Astrocyte of the cerebellum (primary cell): ENCODE results near the gene SPC25.

ENCODE experiments used
- DNase-seq: peaks from one replicate; pipeline ENCODE4 v3.0.0-alpha.2; 2011; ENCODE audit warnings: low read depth
- H3K4me3 ChIP-seq: 2 replicates; pipeline ENCODE4 v1.5.1; 2011; ENCODE audit warnings: mild to moderate bottlenecking, low read depth, low read length, moderate library complexity
- CTCF ChIP-seq: IDR thresholded peaks from 2 replicates; pipeline ENCODE4 v1.5.1; 2012; ENCODE audit warnings: low read length, low read depth, moderate library complexity, mild to moderate bottlenecking; ENCODE audit errors: missing control alignments
- in situ Hi-C: cut with HindIII; loops from 2 replicates; pipeline ENCODE4 v1.10.0; 2017; ENCODE audit warnings: low sequenced_read_pairs

The SPC25 gene

GRCh38 chr2:168929031-168929430 lies 38.8 kb upstream of the SPC25 start:
- no peak overlapping the region for H3K4me3 ChIP-seq
- TF ChIP-seq CTCF = no peak
- DNase-seq = no peak
- in situ Hi-C loops = no loop called here

DNA sequence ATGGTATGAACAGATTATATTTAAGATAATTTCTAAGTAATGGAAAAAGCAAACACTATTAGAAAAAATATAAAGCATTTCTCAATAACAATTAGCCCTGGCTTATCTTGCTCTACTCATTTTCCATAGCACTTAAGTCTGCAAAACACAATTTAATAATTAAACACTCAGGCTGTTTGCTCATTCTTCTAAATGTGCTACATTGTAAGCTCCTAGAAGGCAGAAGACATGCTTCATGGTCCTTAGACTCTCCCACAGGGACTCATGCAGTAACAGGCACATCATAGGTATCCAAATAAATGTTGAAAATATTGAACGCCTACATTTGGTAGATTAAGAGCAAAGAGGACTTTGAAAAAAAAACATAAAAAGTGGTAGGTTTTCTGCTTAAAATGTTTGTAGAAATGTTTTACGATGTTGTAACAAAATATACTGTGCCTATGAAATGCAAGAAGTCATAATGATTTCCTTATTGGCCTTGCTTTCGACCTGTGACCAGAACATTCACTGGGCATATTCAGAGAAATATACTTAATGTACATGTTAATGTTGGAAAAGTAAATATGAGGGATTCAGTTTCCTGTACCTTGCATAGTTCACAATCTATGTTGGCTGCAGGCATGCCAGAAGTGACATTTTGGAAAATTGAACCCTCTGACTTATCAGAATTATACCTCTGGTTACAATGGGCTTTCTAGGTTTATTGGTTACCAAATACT lies 38.0 kb upstream of the SPC25 start:
- no peak for DNase-seq
- in situ Hi-C loops = no loop called here
- TF ChIP-seq CTCF = no peak
- H3K4me3 ChIP-seq = no peak overlapping the region

GRCh38 chr2:168926621-168927386 lies 36.6 kb upstream of the SPC25 start:
- DNase-seq = no peak
- in situ Hi-C loops = no loop called here
- no peak overlapping the region for H3K4me3 ChIP-seq
- no peak for TF ChIP-seq CTCF

DNA sequence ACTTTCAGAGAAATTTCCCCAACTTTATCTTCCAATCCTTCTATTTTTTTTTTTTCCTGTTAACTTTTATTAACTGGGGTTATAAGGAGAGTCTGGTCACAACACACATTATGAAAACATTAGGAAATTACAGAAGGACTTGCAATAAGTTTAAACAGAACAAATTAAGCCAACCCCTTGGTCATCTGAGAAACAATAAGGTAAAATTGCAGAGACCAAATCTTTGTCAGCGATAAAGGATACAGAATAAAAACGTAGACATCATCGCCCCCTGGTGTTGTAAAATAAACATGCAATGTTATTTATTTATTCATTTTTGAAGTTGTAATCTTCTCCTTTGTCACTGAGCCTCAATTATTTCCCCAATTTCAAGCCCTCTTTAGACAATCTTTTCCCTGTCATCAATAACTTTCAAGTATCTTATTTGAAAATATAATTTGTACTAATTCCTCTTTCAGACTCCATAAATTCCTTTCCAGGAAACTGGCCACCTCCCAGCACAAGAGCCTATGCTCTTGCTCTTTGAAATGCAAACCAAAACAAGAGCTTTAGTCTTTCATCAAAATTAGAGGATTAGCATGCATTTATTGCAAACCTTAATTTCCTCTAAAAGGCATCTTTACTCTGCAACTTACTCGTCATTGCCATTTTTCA lies 30.4 kb upstream of the SPC25 start:
- in situ Hi-C loops = no loop called here
- TF ChIP-seq CTCF = peak; percentile 25
- DNase-seq = peak; percentile 35
- H3K4me3 ChIP-seq = no peak overlapping the region

DNA sequence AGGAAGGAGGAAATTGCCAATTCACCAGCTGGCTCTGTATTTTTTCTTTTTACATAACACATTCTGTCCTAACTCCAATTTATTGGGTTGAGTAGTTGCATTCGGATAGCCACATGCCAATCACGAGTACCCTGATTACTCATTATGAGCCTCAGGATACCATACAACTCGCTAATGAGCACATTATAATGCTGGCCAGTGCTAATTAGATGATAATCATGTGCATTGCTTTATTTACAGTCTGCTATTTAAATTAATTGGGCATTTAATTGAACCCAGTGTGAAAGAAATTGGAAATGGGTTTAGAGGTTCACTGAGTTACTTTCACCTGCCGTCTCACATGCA lies 26.1 kb upstream of the SPC25 start:
- no peak for DNase-seq
- in situ Hi-C loops = loop anchor here (10.0 kb wide), 1 partner anchor 592 kb away; no protein-coding TSS in a partner anchor
- no peak overlapping the region for H3K4me3 ChIP-seq
- TF ChIP-seq CTCF = no peak

- no peak overlapping the region for H3K4me3 ChIP-seq
- in situ Hi-C loops = loop anchor here (10.0 kb wide), 1 partner anchor 591 kb away; no protein-coding TSS in a partner anchor
- no peak for TF ChIP-seq CTCF
- DNase-seq = no peak
Observed at GRCh38 chr2:168915441-168916330, 25.5 kb upstream of the SPC25 start.
